ENCODE data around the gene PTGFR. TPM values are rescaled to one million over a fixed set of nuclear protein-coding genes. Genes with fewer than 3 reads are reported as not detected.

PTGFR gene
- total RNA-seq, 2 donors from 2014 or later: 3.5 to 8.7 TPM

DNA sequence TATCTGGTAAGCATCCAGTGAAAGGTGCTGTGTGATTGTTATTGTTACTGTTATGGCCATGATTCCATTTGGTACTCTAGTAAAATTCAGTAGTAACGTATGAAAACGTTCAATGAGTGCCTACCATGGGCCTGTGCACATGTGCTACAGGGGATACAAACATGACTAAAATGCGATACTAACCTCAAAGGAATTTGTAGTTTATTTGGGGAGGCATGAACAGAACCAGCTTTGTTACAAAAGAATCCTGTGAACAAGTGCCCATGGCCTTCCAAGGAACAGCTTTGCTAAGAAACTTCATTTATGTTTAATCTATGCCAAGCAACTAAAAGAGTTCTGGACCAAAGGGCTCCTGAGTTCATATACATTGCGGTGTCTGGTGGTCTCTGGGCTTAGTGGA lies 28.7 kb downstream of the PTGFR start:
- ATAC-seq (ENCODE audit: insufficient number of reproducible peaks, low FRiP score, low read depth): no peak
- TF ChIP-seq, protein P1, sequence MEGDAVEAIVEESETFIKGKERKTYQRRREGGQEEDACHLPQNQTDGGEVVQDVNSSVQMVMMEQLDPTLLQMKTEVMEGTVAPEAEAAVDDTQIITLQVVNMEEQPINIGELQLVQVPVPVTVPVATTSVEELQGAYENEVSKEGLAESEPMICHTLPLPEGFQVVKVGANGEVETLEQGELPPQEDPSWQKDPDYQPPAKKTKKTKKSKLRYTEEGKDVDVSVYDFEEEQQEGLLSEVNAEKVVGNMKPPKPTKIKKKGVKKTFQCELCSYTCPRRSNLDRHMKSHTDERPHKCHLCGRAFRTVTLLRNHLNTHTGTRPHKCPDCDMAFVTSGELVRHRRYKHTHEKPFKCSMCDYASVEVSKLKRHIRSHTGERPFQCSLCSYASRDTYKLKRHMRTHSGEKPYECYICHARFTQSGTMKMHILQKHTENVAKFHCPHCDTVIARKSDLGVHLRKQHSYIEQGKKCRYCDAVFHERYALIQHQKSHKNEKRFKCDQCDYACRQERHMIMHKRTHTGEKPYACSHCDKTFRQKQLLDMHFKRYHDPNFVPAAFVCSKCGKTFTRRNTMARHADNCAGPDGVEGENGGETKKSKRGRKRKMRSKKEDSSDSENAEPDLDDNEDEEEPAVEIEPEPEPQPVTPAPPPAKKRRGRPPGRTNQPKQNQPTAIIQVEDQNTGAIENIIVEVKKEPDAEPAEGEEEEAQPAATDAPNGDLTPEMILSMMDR (IDR thresholded peaks at IDR 0.05): no peak
- Histone ChIP-seq H3K27me3 (replicated peaks; ENCODE audit: insufficient read depth) (no peaks in the 10 kb centered on the region), H3K4me3 (no peak overlapping the region), H3K4me1 (ENCODE audit: control insufficient read depth in 1 of 2, low read depth in 2 of 2) (no peaks in the 10 kb centered on the region), H3K36me3 (no peaks in the 10 kb centered on the region), H3K27ac (no peak overlapping the region), H3K9me3 (no peaks in the 10 kb centered on the region)
- DNase-seq (ENCODE audit: low spot score): no peak

DNA sequence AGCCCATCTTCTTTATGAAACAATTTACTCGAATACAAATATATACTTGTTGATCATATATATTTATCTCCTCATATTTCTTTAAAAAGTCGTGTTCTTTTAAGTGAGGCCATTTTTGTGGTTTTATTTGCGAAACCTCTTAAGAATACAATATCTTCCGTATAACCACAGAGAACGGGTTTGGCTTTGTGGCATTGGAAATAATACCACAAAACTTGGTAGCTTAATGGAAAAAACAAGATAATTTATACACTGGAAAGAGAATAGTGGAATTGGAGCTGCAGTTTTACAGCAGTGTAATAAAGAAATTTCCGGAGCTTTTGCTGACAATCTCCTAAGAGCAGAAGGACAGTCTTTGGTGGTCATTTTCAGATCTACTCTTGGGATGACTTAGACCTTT lies 29.4 kb downstream of the PTGFR start:
- no peaks in the 10 kb centered on the region for H3K4me1 ChIP-seq (ENCODE audit: control insufficient read depth in 1 of 2, low read depth in 2 of 2)
- no peaks in the 10 kb centered on the region for H3K9me3 ChIP-seq
- no peaks in the 10 kb centered on the region for H3K36me3 ChIP-seq

DNA sequence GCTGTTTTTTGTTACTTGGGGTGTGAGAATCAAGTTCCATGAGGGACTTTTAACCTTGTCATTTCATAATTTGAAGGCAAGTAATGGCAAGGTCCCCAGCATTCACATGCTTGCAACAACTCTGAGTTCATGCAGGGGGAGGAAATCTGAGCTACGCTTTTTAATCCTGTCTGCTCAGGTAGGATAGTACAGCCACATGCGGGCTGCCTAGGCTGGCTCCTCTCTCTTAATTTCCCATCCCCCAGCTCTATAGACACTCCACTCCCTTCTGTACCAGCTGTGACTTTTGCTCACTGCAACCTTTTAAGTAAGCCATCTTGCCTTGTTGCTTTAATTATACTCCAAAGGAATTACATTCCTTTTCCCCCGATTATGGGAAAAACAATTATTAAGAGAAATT lies 30.1 kb downstream of the PTGFR start:
- TF ChIP-seq, protein P1 (IDR thresholded peaks at IDR 0.05): no peak
- ATAC-seq (ENCODE audit: insufficient number of reproducible peaks, low FRiP score, low read depth) (no peak), DNase-seq (ENCODE audit: low spot score) (no peak)
- no peaks in the 10 kb centered on the region for H3K4me1 ChIP-seq (ENCODE audit: control insufficient read depth in 1 of 2, low read depth in 2 of 2)
- no peaks in the 10 kb centered on the region for H3K36me3 ChIP-seq
- no peaks in the 10 kb centered on the region for H3K27me3 ChIP-seq (replicated peaks; ENCODE audit: insufficient read depth)
- H3K9me3 ChIP-seq: no peaks in the 10 kb centered on the region
- H3K27ac ChIP-seq: no peak overlapping the region
- no peak overlapping the region for H3K4me3 ChIP-seq

More for the DNA sequence above, 29.4 kb downstream of the PTGFR start:
- DNase-seq (ENCODE audit: low spot score) (no peak), ATAC-seq (ENCODE audit: insufficient number of reproducible peaks, low FRiP score, low read depth) (no peak)
- Histone ChIP-seq H3K27ac (no peak overlapping the region), H3K27me3 (replicated peaks; ENCODE audit: insufficient read depth) (no peaks in the 10 kb centered on the region), H3K4me3 (no peak overlapping the region)
- TF ChIP-seq, protein P1 (IDR thresholded peaks at IDR 0.05): no peak

DNA sequence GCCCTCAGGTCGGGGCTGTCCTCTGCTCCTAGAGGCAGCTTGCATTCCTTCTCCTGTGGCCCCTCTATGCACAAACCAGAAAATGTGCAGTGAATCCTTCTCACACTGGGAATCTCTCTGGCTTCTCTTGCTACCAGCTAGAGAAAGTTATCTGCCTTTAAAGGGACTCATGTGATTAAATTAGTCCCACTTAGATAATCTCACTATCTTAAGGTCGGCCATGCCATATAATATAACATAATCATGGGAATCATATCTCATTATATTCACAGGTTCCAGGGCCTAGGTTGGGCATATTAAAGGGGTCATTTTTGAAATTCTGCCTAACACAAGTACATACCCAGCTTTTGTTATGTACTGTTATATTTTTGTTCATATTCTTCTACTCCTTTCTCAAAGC lies 31.4 kb downstream of the PTGFR start:
- TF ChIP-seq, protein P1 (IDR thresholded peaks at IDR 0.05): no peak
- H3K9me3 ChIP-seq: no peaks in the 10 kb centered on the region
- DNase-seq (ENCODE audit: low spot score) (no peak), ATAC-seq (ENCODE audit: insufficient number of reproducible peaks, low FRiP score, low read depth) (no peak)
- H3K27ac ChIP-seq: no peak overlapping the region
- H3K4me3 ChIP-seq: no peak overlapping the region
- no peaks in the 10 kb centered on the region for H3K4me1 ChIP-seq (ENCODE audit: control insufficient read depth in 1 of 2, low read depth in 2 of 2)
- no peaks in the 10 kb centered on the region for H3K27me3 ChIP-seq (replicated peaks; ENCODE audit: insufficient read depth)
- H3K36me3 ChIP-seq: no peaks in the 10 kb centered on the region

DNA sequence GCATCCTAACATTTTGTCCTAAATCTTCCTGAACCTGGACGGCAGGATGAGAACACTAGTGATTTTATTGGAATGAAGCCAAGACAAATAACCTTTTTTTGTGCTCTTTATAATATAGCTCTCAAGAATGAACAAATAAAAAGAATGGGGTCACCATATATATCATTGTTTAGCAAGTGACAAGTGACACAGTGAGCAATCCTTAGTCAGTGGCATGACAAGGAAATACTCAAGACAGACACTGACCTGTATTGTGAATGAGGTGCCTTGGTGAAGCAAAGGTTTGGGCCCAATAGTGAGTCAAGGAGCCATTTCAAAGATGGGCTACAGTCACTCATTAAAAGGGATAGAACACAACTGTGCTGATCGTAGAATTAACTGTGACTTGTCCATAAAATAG lies 35.7 kb downstream of the PTGFR start:
- ATAC-seq (ENCODE audit: insufficient number of reproducible peaks, low FRiP score, low read depth): no peak
- TF ChIP-seq, protein P1 (IDR thresholded peaks at IDR 0.05): no peak
- no peak overlapping the region for H3K27ac ChIP-seq
- H3K27me3 ChIP-seq (replicated peaks; ENCODE audit: insufficient read depth): no peaks in the 10 kb centered on the region
- H3K4me1 ChIP-seq (ENCODE audit: control insufficient read depth in 1 of 2, low read depth in 2 of 2): no peaks in the 10 kb centered on the region
- no peaks in the 10 kb centered on the region for H3K36me3 ChIP-seq
- DNase-seq (ENCODE audit: low spot score): no peak
- no peaks in the 10 kb centered on the region for H3K9me3 ChIP-seq
- H3K4me3 ChIP-seq: no peak overlapping the region
